ENCODE results near the gene C6orf132.

- TF ChIP-seq CTCF (IDR thresholded peaks at IDR 0.05; ENCODE audit: low read length) (no peak), EZH2 (IDR thresholded peaks at IDR 0.05; ENCODE audit: borderline replicate concordance, low read length) (no peak)
These were observed 47.3 kb downstream of the C6orf132 start for GRCh38 chr6:42095094-42095493.

Measured in OCI-LY1 (cell line).